CD4-positive, alpha-beta T cell treated with Interleukin-15 for 1 hour (primary cell): ENCODE data around the gene SMYD5.
"Not testable (repeated sequence)": the region's sequence is repeated elsewhere in the genome, so short reads cannot be mapped to it uniquely, and the experiment has no call there.

Experiments
- DNase-seq: peaks from one replicate; pipeline ENCODE4 v3.0.0-alpha.2; 2020

The SMYD5 gene

DNA sequence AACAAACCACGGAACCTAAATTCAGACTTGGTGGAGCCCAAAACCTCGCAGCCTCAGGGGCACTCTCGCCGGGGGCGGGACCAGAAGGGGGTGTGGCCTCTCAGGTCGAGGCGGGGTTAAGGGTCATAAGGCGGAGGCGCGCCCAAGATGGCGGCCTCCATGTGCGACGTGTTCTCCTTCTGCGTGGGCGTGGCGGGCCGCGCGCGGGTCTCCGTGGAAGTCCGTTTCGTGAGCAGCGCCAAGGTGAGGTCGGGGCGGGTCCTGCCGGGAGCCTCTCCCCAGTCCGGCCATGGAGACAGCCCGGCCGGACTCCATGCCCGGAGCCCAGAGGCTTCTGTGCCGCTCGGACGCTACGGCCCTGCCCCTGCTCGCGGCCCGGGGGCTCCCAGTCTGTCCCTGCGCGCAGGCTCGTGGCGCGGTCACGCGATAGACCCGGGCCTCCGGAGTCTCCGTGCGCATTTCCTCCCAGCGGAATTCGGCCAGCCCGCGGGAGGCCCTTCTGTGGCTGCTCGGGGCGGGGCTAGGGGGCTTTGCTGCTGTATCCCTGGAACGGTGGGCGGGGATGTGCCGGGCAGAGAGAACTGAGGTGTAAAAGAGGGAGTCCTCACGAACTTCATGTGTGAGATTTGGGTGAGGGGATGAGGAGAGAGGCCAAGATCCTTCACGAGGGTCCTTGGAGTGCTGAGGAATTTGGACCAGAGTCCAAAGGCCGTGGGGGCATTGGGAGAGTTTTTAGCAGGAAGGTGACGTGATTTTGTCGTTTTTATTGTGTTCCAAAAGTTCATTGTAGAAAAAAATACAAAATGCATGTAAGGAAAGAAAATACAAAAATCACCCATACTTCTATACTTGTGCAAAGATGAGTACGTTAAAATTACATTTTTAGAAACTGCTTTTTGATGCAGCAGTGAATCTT lies at the start of gene SMYD5:
SMYD5 (plus strand) TSS at position 126 of the 916 bp plus-strand sequence; CDS start at position 148, 22 bp downstream.
- peak; percentile 87 for DNase-seq

DNA sequence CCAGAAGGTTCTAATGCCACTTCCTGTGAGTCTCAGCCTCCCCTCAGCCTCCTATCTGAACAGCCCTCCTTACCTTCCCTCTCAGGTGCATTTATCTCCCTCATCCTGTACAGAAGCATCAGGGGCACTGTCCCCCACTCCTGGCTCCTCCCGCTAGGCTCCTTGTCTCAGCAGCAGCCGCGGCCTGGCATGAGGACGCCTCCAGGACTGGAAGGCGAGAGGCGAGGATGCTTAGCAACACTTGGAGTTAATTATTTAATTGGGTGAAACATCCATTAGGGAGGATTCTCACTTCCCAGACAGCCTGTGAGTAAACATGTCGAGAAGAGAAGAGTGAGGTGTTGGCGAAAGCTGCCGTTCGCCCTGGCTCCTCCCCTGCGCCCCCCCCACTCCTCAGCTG lies 48.1 kb upstream of the SMYD5 start:
- DNase-seq, result not testable (repeated sequence)

DNA sequence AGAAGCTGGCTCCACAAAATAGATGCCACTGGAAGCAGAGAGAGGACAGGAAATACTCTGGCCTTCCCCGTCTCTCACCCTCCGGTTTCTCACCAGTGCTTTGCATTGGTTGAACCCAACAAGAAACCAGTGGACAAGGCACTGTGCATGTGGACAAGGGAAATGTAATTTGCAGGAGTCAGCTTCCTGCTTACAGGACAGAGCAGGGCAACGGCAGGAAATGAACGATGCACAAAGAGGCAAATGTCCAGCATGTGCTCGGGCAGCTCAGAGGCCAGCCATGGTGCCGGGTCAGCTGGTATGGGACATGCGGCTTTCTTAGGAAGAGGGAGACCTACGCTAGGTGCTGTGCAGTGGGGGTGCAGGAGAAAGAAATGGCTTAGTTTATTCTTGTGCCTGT lies 47.2 kb upstream of the SMYD5 start:
- not testable (repeated sequence) for DNase-seq

DNA sequence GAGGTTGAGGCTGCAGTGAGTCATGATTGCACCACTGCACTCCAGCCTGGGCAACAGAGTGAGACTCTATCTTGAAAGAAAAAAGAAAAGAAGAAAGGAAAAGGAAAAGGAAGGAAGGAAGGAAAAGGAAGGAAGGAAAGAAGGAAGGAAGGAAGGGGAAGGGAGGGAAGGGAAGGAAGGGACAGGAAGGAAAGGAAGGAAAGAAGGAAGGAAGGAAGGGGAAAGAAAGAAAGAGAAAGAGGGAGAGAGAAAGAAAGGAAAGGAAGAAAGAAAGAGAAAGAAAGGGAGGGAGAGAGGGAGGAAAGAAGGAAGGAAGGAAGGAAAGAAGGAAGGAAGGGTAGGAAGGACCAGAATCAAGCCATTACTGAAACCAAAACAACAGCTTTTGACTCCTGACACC lies 45.7 kb upstream of the SMYD5 start:
- DNase-seq, result not testable (repeated sequence)

DNA sequence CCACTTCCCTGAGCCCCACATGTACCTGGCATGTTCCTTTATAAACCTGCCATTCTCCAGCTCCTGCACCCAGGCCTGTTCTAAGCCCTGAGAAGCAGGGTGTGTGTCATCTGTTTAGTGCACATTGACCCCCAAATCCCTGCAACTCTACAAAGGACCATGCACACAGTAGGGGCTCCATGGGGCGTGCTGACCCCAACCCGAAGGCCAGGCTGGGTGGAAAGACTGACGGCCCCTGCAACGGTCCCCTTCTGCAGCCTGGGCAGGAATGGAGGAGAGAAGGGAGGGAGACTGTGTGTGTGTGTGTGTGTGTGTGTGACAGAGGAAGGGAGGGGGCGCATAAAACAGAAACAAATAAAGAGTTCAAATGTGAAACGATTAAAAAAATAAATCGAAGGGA lies 43.7 kb upstream of the SMYD5 start:
- DNase-seq, result not testable (repeated sequence)

DNA sequence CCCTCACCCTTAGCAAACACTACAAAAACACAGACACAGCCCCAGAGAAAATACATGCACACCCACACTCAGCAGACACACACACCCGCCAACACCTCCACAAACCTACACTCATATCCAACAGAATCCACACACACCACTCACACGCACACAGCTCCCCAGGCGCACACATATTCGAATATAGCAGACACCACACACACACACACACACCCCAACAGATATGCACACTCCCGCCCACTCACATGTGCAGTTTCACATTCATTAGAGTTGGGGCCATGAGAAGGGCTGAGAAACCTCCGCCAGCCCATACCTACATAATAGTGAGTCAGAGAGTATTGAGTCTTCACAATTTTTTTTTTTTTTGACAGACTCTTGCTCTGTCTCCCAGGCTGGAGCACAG lies 41.1 kb upstream of the SMYD5 start:
- no peak for DNase-seq

DNA sequence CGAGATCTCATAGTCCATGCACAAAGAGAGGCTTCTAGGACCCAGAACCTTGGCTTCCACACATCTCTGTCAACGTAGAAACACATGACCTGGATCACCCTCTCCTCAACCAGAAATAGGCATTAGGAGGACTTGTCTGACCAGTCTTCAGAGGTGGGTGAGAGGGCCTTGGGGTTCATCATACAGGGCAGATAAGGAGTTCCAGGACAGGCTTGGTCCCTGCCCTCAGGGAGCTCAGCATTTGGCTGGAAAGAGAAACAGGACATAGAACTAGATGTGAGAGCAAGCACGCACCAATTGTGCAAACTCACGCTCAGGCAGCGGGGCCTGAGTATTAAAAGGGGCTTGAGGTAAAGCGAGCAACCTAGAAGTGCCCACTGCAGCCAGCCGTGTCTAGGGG lies 40.3 kb upstream of the SMYD5 start:
- no peak for DNase-seq

DNA sequence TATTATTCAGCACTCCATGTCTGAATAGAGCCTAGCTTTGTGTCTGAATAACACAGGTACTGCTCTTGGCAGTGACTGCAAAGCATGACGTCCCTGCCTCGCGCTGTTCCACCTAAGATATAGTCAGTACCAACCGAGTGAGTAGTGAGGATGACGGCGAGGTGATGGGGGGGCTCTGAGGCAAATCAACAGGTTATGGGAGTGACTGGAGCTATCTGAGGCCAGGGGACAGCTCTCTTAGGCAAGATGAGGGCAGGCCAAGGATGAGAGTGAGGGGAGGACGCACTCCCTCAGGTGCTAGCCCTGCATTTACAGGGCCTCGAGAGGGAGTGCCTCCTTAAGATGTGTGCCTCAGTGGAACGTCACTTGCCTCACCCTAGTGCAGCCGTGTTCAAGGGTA lies 39.8 kb upstream of the SMYD5 start:
- DNase-seq, result no peak

DNA sequence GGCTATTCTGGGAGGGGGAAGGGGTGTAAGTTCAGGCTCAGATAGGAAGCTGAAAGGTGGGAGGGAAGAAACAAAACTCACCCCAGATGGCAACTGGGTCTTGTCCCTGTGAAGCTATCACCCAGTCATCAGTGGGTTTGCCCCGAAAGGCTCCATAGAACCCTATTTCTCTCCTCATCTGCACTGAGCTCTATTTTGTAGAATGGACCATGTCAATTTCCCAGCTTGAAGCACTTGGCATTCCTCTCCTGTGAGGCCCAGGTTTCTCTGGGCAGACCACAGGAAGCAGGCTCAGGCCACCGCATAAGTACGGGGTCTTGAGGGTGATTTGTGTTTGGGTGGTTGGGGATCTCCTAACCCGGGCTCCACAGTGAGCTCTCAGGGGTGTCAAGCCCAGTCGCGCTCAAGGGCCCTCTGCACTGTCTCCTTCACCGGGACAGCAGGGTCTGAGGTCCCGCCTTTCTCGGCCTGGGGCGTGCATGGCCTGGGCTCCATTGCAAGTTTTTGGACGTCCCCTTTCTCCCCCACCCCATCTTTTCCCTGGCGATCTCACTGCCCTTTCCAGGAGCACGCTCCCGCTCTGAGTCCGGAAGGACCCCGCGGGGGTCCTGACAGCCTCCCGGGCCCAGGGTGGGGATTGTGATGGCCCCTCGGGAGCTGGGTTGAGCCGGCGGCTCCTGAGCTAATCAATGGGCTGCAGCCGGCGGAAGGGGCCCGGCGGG lies 38.9 kb upstream of the SMYD5 start:
- DNase-seq, result no peak

DNA sequence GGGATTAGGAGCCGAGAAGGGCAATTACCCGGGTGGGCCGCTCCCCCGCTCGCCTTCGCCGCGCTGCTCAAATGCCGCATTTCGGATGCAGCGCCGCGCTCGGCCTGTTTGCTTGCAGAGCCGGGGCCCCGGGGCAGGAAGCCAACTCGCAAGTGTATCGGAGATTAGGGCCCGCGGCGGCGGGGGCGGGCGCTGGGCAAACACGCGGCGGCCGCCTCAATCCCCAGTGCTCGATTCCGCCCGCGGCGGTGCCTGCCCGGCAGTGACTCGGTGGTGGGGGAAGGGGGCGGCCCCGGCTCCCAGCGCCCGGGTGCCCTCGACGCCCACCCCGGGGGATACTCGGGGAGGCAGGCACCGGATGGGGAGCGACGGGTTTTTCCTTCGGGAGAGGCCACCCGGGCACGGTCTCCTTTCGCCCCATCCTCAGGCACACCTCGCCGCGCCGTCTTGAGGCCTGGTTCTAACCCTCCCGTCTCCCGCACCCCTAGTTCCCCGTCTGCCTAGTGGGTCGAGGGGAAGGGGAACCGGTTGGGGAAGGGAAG lies 38.3 kb upstream of the SMYD5 start:
- peak; percentile 62 for DNase-seq

DNA sequence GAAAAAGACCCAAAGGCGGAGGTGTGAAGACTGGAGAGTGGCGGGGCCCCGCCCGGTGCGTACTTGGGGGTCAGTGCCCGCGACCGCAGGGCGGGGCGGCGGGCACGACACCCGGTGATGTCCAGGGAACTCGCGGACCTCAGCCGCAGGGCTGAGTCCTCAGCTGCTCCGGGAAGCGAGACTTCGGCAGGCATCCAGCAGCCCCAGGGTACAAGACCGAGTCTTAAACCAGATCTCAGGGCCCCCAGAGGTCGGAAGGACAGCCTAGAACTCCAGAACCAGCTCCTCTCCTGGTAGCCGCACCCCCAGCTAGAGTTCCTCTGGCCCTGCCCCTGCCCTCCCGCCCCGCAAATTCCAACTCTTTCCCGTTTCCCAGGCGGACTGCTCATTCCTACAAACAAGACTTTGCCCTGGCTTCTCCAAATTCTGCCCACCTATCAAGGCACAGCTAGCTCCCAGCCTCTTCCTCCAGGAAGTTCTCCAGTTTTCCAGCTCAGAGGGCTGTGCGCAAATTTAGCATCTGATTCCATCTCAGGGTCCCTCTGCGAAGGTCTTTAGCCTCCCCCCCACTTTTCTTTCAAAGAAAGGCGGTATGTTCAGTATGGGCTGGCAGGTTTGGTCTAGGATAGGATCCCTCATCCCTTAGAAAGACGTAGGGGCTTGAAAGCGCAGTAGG lies 37.7 kb upstream of the SMYD5 start:
- no peak for DNase-seq

DNA sequence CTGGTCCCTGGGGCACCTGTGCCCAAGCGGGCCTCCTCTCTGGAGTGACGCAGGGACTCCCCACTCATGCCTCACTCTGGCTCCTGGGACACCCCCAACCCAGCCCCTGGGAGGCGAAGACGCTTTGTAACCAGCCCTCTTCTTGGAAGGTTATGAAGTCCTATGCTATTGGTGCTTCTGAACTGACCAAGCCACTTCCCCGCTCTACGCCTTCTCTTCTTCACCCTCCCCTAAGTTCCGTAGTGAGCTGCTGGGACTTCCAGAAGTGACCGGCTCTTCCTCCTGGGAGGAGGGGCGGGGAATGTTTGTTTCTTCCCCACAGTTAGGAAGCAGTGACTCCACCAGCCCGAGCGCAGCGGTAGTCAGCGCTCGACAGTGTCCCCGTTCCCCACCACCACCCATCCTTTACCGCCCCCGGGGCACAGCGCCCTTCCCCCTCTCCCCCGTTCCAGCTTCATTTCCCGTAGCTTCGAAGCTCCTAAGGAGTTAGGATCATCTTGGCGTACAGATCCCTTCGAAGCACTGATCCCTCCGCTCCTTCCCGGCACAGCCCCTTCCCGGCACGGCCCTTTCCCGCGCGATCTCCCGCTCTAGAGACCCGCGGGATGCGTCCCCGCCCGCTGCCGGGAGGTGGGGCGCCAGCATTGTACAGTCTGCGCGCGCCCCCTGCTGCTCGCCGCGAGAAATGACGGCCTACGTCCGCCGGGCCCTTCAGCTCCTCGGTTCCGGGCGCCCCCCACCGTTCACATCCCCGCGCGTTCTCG lies 37.0 kb upstream of the SMYD5 start:
- DNase-seq, result peak; percentile 83

DNA sequence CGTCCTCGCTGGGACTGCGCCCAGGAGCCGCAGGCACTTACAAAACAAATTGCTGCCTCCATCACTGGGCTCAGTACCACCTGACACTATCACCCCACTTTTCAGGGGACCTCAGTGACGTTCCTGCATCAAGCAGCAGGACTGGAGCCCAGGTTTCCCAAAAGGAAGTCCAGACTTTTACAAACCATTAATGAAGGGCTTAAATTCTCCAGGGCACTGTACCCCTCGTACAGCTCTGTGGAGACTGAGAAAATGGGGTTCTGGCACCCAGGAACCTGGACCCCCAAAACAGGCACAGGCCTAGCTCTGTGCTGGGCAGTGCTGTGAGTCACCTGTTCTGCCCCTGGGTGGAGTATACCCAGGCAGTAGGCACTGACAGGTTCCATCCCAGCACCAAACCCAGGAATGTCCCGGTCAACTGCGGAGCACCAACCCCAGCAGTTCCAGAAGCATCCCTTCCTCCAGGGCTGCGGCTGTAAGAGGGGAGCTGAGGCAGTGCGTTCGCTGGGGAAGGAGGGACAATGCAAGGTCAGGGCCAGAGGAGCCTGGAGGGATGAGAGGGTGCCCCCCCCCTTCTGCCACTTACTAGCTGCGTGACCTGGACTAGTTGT lies 36.3 kb upstream of the SMYD5 start:
- no peak for DNase-seq

DNA sequence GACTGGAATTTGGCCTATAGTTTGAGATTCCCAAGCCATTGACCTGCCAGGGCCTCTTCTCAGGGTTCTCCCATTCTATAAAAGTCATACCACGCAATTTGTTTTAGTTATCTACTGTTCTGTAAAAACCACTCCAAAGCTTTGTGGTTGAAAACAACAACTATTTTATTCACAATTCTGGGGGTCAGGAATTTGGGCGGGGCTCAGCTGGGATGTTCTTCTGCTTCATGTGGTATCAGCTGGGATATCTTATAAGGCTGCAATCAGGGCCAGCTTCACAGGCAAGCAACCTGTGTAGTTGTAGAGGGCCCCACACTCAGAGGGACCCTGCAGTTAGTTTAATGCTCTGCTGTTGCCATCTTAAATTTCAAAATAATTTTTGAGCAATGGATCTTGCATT lies 28.1 kb upstream of the SMYD5 start:
- no peak for DNase-seq

DNA sequence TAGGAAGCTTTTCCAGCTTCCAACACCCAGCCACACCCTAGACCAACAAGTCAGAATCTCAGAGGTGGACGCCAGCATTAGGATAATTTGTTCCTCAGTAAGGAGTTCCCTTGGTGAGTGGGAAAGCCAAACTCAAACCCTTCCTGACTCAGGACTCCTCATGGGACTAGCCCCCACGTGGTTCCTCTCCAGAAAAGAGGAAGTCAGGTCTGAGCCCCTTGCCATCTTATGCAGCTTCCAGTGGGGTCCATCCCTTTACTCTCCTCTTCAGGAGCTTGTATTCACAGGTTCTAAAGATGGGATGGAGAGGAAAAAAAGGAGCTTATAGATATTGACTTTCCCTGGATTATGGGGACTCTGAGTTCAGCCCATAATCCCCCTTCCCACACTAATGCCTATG lies 26.5 kb upstream of the SMYD5 start:
- no peak for DNase-seq

DNA sequence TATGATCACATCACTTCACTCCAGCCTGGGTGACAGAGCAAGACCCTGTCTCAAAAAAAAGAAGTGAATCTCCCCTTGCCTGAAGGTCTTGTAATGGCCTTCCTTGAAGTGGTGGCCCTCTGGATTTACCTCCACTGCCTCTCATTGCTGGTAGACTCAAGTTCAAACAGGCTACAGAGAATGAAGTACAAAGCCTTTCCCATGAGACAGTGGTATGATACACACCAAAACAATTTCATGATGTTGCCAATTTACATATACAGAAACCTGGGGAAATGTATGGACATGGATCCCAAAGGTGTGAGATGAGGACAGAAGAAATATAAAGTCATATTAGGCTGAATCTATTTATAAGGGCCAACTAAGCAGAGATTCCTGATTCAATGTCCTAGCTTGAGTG lies 16.5 kb upstream of the SMYD5 start:
- no peak for DNase-seq

DNA sequence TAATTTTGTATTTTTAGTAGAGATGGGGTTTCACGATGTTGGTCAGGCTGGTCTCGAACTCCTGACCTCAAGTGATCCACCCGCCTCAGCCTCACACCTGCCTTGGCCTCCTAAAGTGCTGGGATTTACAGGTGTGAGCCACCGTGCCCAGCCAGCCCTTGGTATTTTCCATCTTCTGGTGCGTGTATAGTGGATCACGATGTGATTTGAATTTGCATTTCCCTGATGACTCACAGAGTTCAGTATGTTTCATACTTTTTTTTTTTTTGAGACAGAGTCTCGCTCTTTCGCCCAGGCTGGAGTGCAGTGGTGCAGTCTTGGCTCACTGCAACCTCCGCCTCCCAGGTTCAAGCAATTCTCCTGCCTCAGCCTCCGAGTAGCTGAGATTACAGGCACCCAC lies 13.8 kb upstream of the SMYD5 start:
- not testable (repeated sequence) for DNase-seq

DNA sequence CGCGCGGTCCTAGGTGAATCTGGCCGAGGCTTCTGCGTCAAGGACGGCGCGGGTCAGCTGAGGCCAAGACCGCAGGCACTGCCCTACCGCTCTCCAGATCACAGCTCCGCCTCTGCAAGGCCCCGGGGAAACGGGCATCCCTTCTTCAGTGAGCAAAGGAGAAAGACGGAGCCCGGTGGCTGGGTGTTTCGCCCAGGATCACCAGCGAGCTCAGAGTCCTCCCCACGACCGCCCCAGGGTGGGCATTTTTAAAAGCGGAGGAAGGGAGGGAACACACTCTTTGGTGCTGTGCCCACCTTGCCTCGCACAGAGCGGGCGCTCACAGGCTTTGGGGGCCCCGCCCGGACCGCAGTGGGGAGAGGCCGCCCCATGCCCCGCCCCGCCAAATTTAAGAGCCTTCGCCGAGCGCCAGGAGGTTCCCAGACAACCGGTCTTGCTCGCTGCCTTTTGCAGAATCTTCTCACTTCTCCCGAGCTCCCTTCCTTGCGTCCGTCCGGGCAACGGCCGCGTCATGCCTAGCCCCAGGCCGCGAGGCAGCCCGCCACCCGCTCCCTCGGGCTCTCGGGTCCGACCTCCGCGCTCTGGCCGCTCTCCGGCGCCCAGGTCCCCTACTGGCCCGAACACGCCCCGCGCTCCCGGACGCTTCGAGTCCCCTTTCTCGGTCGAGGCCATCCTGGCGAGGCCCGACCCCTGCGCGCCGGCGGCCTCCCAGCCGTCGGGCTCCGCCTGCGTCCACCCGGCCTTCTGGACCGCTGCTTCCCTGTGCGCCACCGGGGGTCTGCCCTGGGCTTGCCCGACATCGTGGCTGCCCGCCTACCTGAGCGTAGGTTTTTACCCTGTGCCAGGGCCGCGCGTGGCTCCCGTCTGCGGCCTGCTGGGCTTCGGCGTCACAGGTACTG lies 11.6 kb upstream of the SMYD5 start, which contains the start of gene NOTO:
NOTO (plus strand) TSS at position 419 of the 899 bp plus-strand sequence; CDS start at position 512, 93 bp downstream.
- no peak for DNase-seq

DNA sequence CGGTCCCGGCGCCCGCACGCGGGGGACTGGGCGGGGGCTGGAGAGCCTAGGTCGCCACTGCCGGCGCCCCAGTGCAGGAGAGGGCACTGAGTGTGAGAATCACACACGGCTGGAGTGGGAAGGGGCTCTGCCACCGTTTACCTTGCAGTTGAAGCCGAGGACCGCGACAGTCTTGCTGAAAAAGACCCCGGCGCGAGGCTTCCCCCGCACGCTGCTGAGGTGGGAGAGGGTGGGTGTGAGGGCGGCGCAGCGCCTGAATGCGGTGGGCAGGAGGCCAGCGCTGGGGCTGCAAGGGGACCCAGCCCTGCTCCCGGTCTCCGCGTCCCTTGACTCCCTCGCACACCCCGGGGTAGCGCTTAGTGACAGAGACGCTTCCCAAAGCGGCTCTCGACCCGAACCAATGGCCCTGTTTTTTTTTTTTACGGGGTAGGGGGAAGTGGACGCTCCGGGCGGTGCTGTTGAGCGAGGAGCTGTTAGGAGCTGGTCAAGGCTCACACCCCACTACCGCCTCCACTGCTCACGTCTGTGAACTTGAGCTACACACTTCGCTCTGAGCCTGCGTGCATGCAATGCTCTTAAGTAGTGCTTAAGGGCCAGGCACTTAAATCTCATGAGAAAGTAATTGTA lies 10.9 kb upstream of the SMYD5 start:
- DNase-seq, result no peak

DNA sequence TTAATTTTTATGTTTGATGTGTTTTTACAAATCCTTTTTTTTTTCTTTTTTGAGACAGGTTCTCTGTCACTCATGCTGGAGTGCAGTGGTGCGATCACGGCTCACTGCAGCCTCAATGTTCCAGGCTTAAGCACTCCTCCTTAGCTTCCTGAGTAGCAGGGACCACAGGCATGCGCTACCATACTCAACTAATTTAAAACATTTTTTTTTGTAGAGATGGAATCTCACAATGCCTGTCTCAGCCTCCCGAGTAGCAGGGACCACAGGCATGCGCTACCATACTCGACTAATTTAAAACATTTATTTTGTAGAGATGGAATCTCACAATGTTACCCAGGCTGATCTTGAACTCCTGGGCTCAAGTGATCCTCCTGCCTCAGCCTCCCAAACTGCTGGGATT lies 8.4 kb upstream of the SMYD5 start:
- no peak for DNase-seq
